Ureter (tissue), 1 donor: ENCODE measurements around the gene PLS1. TPM values are rescaled to one million over a fixed set of nuclear protein-coding genes. Genes with fewer than 3 reads are reported as not detected.
"Not testable (repeated sequence)": the region's sequence is repeated elsewhere in the genome, so short reads cannot be mapped to it uniquely, and the experiment has no call there.

Experiments used
- DNase-seq: peaks from one replicate; pipeline ENCODE4 v3.0.0-alpha.2; 2020; ENCODE audit warnings: low spot score
- total RNA-seq: library from RNA; stranded (reverse); gene quantifications from one replicate; pipeline ENCODE4 v1.2.4, GENCODE V29; 2023
- donor health status: DM: yes; HTN: yes; CAD: no.

PLS1 gene
- total RNA-seq, 1 donor from 2014 or later = 70.5 TPM

DNA sequence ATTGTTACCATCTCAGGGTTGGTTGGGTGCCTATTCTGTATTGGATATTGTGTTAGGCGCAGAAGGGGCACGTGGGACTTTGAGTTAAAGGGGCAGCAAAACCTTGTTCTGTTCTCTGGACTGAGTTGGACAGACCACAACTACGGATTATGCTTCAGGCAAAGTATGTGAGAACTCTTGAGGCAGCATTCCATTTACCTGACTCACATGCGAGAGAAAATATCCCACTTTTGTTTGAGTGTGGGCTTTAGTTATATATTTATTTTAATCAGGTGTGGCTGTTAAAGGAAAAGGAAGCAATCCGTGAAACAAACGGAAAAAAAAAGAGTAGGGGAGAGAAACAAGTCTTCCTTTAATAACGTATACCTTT is 627 bp upstream of the PLS1 start:
- no peak for DNase-seq

DNA sequence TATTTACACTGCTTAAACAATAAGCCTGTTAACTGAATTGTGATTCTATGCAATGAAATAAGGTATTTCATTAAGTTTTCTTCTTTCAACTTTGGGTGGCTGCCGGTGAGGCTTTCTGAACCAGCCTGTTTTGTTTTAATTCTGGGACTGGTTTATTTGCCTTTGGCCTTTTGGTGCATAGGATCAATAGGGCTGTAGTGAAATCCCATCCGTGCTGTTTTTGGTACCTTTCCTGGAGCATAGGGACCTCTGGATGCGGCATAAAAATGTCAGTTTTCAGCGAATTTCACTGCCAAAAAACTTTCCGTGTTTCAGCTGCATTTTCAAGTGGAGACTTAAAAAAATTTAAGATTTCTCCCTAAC is 514 bp downstream of the PLS1 start:
- no peak for DNase-seq

DNA sequence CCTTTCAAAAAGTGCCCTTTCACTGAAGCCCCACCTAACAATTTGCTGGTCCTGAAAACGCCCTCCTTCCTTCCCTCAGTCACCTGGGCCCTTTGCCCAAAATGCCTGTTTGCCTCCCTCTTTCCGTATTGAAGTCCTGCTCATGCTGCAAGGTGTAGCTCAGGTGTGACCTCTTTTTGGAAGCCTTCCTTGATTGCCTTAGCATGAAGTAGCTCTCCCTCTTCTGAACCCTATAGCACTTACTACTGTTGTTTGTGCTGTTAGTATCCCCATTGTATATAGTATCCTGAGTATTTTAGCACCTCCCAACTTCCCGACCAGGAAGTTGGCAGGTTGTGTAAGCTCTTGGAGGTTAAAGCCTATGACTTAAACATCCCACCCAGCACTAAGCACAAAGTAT is 1.7 kb downstream of the PLS1 start:
- DNase-seq = no peak

DNA sequence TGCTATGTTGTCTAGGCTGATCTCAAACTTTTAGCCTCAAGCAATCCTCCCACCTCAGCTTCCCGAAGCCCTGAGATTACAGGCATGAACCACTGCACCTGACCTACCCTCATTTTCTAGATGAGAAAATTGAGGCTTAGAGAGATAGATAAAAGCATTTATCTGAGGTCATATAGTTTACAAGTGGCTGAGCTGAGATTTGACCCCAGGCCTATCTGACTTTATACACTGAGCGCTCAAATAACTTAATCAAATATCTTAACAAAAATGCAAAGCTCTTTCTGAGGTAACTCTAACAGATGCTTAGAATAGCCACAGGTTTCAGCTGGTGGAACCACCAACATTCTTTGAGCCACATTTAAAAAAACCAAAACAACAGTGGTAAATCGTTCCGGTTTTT is 5.5 kb downstream of the PLS1 start:
- no peak for DNase-seq

DNA sequence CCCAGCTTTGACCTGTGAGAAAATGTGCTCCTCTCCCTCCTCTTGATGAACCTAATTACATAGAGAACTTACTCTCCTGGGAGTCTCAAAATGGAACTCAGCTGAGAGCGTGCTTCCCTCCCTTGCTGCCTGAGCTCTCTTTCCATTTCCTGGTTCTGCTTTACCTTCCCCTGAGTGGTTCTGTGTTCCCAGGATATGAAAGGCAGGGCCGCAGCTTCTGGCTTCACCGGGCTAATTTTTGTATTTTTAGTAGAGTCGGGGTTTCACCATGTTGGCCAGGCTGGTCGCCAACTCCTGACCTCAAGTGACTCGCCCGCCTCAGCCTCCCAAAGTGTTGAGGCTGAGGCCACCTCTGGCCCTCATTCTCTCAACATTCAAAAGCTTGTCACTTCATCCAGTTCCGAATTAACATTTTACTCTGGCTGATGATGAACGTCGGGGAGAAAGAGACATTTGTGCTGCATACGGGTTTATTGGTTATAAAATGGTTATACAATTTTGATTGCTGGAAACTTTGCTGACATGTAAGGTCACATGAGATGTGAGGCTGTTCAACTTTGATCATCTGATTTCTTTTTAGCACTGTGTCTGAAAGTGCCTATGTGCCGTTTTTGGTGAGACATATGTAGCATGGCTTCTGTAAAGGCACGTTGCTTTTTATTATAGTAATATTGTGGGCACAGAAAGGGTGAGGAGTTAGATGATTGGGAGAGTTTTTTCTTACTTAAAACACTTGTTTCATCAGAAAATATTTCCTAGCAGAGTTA is 6.6 kb downstream of the PLS1 start:
- no peak for DNase-seq

DNA sequence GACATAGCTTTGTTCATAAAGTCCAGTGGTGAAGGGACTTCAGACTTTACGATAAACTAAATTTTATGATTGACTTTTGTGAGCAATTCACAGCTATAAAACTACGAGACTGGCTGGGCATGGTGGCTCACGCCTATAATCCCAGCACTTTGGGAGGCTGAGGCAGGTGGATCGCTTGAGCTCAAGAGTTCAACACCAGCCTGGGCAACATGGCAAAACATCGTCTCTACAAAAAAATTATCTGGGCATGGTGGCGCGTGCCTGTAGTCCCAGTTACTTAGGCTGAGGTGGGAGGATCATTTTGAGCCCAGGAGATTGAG is 7.2 kb downstream of the PLS1 start:
- DNase-seq = not testable (repeated sequence)

DNA sequence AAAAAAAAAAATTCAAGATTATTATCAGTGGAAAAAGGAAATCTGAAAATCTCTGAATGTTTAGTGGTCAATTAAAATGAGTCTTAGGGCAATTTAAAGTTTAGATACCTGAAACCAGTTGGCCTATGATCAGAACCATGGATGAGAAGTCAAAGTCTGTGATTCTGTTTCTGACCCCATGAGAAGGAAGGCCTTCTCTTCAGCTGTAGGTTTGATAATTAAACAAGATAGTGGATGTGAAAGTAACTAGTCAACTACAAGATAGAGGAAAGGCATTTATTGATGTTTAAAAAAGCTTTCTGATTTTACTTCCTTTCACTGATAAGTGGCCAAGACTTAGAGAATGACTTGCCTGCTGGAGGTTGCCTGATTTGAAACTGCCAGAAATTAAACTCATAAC is 8.7 kb downstream of the PLS1 start:
- no peak for DNase-seq

DNA sequence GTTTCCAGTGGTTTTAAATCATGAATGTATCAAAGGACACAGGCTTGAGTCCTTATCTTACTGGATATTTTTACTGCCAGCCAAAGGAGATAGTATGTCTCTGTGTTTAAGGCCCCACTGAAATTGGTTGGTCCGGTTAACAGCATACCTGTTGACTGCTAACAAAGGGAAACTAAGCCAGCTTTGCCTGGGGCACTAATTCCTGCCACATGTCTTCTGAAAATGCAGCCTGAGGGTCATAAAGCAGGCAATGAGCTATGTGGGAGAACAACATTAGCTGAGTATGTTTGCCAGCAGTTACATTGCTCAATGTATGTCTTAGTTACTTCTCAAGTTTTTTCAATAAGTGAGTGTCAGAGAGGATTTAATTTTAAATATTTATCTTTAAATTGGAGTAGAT is 12.4 kb downstream of the PLS1 start:
- no peak for DNase-seq

DNA sequence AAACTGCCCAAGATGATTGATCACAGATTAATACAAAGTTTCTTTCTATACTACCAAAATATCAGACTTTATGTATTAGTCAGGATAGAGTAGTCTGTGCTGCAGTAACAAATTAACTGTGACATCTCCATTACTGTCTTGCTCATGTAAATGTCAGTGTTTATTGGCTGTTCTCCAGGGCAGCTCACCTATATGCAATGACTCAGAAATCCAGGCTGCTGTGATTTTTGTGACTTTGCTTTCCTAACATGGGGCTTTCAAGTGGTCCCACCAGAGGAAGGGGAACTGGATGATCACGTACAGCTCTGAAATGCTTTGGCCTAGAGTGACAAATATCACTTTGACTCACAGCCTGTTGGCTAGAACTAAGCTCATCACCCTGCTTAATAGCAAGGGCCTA is 12.9 kb downstream of the PLS1 start:
- DNase-seq = no peak

DNA sequence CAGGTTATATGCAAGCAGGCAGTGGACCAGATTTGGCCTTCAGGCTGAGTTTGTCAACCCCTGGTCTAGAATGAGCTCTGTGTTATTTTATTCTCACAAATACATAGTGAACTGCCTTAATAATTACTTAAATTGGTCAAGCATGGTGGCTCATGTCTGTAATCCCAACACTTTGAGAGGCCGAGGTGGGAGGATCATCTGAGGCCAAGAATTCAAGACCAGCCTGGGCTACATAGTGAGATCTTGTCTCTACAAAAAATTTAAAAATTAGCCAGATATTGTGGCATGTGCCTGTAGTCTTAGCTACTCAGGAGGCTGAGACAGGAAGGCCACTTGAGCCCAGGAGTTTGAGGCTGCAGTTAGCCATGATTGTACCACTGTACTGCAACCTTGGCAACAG is 15.0 kb downstream of the PLS1 start:
- no peak for DNase-seq

DNA sequence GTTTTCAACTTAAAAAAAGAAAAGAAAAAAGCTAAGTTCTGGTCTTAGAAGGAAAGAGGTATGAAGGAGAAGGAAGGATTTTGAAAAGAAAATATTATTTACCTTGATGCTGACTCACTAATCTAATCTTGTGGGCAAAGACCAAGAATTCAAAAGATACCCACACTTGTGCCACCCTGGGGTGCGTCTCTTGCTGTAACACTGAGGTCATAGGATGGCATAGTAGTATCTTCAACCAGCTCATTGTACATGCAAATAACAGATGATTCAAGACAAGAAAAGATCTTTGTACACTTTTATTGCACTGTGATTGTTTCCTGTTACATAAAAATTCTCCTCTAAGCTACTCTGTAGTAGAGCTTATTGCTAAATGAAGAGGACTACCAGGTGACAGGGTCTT is 17.3 kb downstream of the PLS1 start:
- DNase-seq = no peak

DNA sequence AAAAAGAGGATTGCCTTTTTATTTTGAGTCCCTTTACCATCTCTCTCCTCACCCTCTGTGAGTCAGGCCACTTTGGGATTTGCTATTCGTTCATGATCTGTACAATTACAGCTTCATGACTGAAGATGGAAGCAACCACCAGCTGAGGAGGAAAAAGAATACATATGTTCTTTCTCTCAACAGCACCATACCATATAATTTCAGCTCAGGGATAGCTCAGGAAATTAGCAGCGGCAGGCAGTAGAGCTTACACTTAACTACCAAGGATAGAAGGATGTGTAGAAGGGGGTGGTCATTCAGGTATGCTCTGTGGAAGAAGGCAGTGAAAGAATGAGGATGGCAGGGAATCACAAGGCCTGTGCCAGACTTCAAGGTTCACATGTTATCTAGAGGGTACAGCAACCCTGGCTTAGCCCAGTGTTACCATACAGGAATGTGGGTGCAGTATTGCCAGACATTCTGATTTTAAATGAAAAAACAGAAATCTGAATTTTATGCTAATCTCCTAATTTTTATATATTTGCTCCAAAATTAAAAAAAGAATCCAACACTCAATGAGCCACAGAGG is 17.9 kb downstream of the PLS1 start:
- DNase-seq = no peak

DNA sequence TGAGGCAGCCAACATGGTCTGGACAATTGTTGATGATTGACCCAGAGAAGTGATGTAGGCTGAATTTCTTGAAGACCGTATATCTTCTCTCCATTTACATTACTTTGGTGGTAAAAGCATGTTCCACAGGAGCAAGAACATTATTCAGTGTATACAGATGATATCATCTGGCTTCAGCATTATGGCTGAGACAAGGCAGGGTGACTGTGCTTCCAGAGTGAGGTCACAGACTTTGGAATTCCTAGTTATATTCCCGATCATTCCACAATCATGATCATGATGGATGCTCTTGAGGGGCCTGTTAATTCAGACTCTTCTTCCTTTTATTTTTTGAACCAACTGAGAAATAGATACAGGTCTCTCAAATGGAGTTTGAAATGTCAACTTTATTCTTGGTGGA is 19.0 kb downstream of the PLS1 start:
- DNase-seq = no peak

DNA sequence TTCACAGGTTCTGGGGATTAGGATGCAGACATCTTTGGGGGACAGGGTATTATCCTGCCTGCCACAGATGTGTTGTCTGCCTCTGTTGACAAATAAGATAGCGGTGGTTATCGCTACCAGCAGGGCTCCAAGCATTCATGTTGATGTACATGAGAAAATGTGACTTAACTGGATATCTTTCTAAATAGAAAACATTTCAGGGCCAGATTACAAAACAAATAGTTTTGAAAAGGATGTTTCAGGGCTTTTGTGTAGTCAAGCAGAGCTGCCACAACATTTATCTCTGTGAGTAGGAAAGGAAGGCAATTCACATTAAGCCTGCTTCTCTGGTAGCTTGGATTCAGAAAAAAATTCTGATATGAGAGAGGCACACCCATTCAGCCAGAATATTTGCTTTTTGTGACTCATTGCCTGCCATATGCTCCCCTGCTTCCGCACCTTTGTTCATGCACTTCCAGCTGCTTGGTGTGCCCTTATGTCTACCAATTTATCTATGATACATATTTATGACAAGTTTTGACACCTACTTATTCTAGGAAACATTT is 22.8 kb downstream of the PLS1 start:
- no peak for DNase-seq

DNA sequence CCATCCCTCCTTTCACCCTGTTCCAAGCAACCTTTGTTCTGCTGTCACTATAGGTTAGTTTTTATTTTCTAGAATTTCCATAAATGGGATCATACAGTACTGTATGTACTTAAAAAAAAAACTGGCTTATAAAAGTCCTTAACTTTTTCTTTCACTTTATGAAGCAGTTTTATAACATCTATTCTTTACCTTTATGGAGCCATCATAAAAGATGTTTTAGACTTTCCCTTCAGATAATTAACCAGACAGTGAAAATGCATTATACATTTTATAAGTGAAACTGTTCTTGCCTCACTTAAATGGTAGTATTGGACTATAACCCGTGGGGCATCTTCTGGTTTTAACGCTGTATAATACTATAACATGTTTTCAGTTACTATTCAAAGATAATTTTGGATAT is 26.2 kb downstream of the PLS1 start:
- DNase-seq = no peak

DNA sequence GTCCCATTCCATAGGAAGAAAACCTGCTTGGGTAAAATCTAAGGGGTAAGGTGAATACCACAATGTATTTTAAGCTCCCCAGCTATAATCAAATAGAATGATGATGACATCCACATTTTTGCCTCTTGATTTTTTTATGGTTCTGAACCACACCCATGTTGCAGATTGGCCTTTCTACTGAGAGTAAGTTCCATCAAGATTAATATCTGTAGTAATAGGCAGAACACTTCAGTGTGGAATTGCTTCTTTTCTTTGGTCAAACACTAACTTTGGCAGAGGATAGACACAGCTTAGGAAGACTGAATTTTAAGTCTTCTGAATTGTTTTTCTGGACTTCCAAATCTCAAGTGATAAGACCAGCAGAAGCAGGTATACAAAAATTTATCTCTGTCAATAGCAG is 27.0 kb downstream of the PLS1 start:
- no peak for DNase-seq

DNA sequence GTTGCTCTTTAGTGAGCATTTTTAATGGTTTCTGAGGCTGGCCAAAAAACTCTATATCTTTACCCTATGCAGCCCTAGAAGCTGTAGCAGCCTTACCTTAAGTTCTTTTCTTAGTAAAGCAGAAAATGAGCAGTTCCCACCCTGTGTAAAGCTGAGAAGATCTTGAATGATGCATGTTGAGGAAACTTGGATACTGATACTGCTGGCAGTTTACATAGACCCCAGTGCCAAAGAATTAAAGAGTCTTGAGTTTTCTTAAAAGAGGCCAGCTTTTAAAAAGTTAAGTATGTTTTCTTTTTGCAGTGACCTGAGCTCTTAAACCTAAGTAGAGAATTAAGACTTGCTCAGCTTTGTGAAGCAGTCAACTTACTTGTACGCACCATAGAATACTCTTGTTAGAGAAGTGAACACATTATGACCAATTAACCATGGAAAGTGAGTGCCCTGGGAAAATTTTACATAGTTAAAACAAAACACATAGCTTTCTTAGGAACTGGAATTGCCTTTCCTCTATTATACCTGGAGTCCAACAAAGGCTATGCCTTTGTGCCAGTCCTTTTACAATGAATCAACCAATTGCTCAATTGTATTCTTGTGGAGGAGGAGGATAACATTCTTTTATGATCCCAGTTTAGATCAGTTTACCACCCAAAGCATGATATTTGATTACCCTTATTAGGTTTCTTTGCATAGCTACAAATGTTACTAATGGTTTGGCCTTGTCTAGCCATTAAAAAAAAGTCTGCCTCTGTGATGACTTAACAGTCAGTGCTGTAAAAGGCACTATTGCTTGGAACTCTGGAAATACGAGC is 28.4 kb downstream of the PLS1 start:
- DNase-seq = no peak

DNA sequence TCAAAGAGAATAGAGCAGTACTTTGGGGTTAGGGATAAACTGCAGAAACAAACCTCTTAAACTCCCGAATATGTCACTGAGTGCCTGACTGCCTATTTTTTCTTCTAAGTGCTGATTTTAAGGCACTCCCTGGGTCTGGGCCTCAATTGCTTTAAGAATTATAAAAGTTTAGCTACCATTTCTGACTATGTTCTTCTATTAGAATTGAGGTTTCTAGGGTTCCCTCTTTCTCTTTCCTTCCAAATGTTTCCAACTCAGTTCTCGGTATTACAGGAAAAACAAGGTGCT is 28.9 kb downstream of the PLS1 start:
- no peak for DNase-seq

DNA sequence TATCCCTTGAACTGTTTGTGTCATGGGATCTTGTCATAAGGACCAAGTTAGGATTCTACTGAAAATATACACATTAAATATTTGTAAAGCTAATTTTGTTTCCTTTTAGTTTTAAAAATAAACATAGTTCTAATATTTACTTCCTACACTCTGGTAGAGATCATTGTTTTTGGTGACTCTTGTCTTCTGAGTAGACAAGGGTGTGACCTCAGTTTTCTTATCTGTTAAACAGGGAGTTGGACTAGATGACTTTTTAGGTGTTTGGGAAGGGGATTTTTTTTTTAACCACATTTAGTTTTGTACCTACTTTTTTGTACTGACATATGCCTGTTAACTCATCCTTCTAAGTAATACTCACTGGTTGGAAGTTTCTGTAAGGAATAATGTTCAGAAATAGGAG is 30.8 kb downstream of the PLS1 start:
- no peak for DNase-seq

DNA sequence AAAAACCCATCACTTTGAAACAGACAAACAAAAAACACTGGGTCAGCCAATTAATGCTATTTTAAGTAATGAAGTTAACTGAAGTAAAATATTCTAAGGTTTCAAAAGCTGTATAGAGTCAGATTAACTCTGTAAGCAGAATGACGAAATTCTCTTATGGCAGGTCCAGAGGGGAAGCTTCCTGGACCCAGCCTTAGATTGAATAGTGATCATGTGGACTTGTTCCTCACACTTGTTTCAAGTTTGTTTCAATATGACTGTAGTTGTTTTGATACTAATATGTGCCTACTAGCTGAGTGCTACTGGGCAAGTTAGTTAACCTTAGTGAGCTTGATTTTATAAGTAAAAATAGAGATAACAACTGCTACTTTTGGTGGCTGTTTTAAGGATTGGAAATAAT is 32.6 kb downstream of the PLS1 start:
- no peak for DNase-seq

DNA sequence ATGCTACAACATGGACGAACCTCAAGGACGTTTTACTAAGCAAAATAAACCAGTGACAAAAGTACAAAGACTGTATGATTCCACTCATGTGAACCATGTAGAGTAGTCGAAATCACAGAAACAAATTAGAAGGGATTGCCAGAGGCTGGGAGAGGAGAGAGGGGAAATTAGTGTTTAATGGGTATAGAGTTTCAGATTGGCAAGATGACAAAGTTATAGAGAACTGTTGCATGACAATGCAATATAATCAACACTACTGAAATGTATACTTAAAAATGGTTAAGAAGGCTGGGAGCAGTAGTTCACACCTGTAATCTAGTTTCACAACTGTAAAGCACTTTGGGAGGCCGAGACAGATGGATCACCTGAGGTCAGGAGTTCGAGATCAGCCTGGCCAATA is 36.9 kb downstream of the PLS1 start:
- no peak for DNase-seq

DNA sequence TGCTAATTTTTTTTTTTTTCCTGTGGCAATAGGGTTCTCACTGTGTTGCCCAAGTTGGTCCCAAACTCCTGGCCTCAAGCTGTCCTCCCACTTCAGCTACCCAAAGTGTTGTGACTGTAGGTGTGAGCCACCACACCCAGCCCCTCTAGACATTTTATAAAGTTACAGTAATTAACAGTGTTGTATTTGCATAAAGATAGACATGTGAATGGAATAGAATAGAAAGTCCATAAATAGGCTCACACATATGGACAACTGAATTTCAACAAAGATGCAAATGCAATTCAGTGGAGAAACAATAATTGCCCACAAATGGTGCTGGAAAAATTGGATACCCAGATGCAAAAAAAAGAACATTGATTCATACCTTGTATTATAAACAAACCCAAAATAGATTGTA is 39.9 kb downstream of the PLS1 start:
- DNase-seq = no peak

DNA sequence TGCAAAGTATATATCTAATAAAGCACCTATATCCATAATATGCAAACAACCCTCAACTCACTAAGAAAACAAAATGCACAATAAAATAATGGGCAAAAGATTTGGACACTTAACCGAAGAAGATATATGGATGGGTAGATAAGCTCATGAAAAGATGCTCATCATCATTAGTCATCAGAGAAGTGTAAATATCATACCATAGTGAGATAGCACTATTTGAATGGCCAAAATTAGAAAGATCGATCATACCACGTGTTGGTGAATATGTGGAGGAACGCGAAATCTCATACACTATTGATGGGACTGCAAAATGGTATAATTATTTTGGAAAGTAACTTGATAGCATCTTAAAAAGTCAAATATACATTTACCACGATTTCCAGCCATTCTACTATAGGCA is 40.5 kb downstream of the PLS1 start:
- no peak for DNase-seq
